Stimulated activated CD4-positive, alpha-beta T cell treated with anti-CD3 and anti-CD28 coated beads, Interleukin-4, amount 100 ng/mL, for 48 hours (primary cell): ENCODE measurements around the gene HOXD10.

ENCODE experiments used
- DNase-seq, 2 donors: peaks; one replicate each; pipeline ENCODE4 v3.0.0-alpha.2; 2020; ENCODE audit warnings: low read depth in 2 of 2

Gene HOXD10

GRCh38 chr2:176150584-176151441, 34.2 kb downstream of the HOXD10 start:
- no peak for DNase-seq

GRCh38 chr2:176151442-176152287, 35.1 kb downstream of the HOXD10 start, which contains the start of gene HOXD4:
Gene HOXD4, plus strand, starts transcription at chr2:176151550. Its CDS starts 84 bp downstream, at chr2:176151634.
- no peak for DNase-seq

- DNase-seq, result no peak
Observed at GRCh38 chr2:176152350-176153181, 36.0 kb downstream of the HOXD10 start.

- no peak for DNase-seq
Observed at GRCh38 chr2:176154576-176155252, 38.1 kb downstream of the HOXD10 start.

GRCh38 chr2:176155356-176156044, 38.9 kb downstream of the HOXD10 start:
- no peak for DNase-seq

GRCh38 chr2:176156301-176156806, 39.8 kb downstream of the HOXD10 start:
- no peak for DNase-seq

GRCh38 chr2:176156807-176157498, 40.4 kb downstream of the HOXD10 start, which contains the start of gene HOXD3:
Gene HOXD3, plus strand, starts transcription at chr2:176157307. Its CDS starts 11,808 bp downstream, at chr2:176169115.
- DNase-seq, result no peak

- no peak for DNase-seq
Observed at GRCh38 chr2:176157499-176158185, 41.1 kb downstream of the HOXD10 start.

- DNase-seq, result no peak
Observed at GRCh38 chr2:176158186-176158591, 41.6 kb downstream of the HOXD10 start.

GRCh38 chr2:176158855-176159662, 42.5 kb downstream of the HOXD10 start:
- DNase-seq, result no peak

GRCh38 chr2:176159663-176160250, 43.2 kb downstream of the HOXD10 start:
- DNase-seq, result no peak

GRCh38 chr2:176160251-176160985, 43.8 kb downstream of the HOXD10 start:
- no peak for DNase-seq

- no peak for DNase-seq
Observed at GRCh38 chr2:176160986-176161824, 44.6 kb downstream of the HOXD10 start.

- no peak for DNase-seq
Observed at GRCh38 chr2:176161825-176162626, 45.4 kb downstream of the HOXD10 start.
